GM23338 (cell line): ENCODE data around the gene SIK2. TPM values are rescaled to one million over a fixed set of nuclear protein-coding genes. Genes with fewer than 3 reads are reported as not detected.

Experiments
- ATAC-seq: fragments of 200-7000 bp; cut with Tn5 transposase; 3 replicates; pipeline ENCODE4 v1.9.1; 2020
- DNase-seq: peaks from one replicate; pipeline ENCODE4 v3.0.0-alpha.2; 2015; ENCODE audit warnings: low spot score
- H2AFZ ChIP-seq: fragments of 200-600 bp; sonication (generic); 2 replicates; pipeline ENCODE4 v1.8.0; 2016; ENCODE audit warnings: antibody characterized with exemption, mild to moderate bottlenecking, moderate library complexity
- H3F3A ChIP-seq: fragments of 200-600 bp; sonication (generic); replicated peaks from 2 replicates; pipeline ENCODE4 v1.8.0; 2017; ENCODE audit warnings: antibody characterized with exemption, mixed run types, low read depth
- H3K27ac ChIP-seq: fragments of 200-600 bp; sonication (generic); 2 replicates; pipeline ENCODE4 v1.6.1; 2016; ENCODE audit warnings: low read depth
- H3K27me3 ChIP-seq: fragments of 200-600 bp; sonication (generic); 2 replicates; pipeline ENCODE4 v1.8.0; 2016; ENCODE audit warnings: mild to moderate bottlenecking, mixed run types, moderate library complexity; ENCODE audit not compliant: insufficient read depth
- H3K36me3 ChIP-seq: fragments of 200-600 bp; sonication (generic); 2 replicates; pipeline ENCODE4 v1.8.0; 2016; ENCODE audit warnings: mild to moderate bottlenecking; ENCODE audit not compliant: insufficient read depth
- H3K4me1 ChIP-seq: fragments of 200-600 bp; sonication (generic); 2 replicates; pipeline ENCODE4 v1.8.0; 2016; ENCODE audit warnings: mild to moderate bottlenecking, moderate library complexity; ENCODE audit not compliant: insufficient read depth
- H3K4me2 ChIP-seq: fragments of 200-600 bp; sonication (generic); 2 replicates; pipeline ENCODE4 v1.7.1; 2017; ENCODE audit warnings: mixed run types
- H3K4me3 ChIP-seq: fragments of 200-600 bp; sonication (generic); 2 replicates; pipeline ENCODE4 v1.6.1; 2016; ENCODE audit warnings: mixed run types
- H3K79me2 ChIP-seq: fragments of 200-600 bp; sonication (generic); replicated peaks from 2 replicates; pipeline ENCODE4 v1.8.0; 2017; ENCODE audit warnings: mild to moderate bottlenecking; ENCODE audit not compliant: insufficient read depth
- H3K9me2 ChIP-seq: fragments of 200-600 bp; sonication (generic); 2 replicates; pipeline ENCODE4 v1.8.0; 2017; ENCODE audit not compliant: insufficient read depth
- H4K20me1 ChIP-seq: fragments of 200-600 bp; sonication (generic); replicated peaks from 2 replicates; pipeline ENCODE4 v1.8.0; 2017; ENCODE audit warnings: mild to moderate bottlenecking; ENCODE audit not compliant: insufficient read depth
- H3K27ac Mint-ChIP-seq: 2 replicates; pipeline ENCODE4 v1.8.0; 2020; ENCODE audit warnings: inconsistent platforms, mild to moderate bottlenecking, moderate library complexity, mixed read lengths
- H3K27me3 Mint-ChIP-seq: 3 replicates; pipeline ENCODE4 v1.8.0; 2022; ENCODE audit warnings: low read depth, mild to moderate bottlenecking, moderate library complexity, mixed read lengths, inconsistent platforms; ENCODE audit not compliant: insufficient read depth, poor library complexity
- H3K36me3 Mint-ChIP-seq: 3 replicates; pipeline ENCODE4 v1.8.0; 2021; ENCODE audit warnings: low read depth, mild to moderate bottlenecking, inconsistent platforms, moderate library complexity, mixed read lengths
- H3K4me1 Mint-ChIP-seq: 3 replicates; pipeline ENCODE4 v1.8.0; 2020; ENCODE audit warnings: mild to moderate bottlenecking, inconsistent platforms, mixed read lengths
- H3K4me3 Mint-ChIP-seq: 3 replicates; pipeline ENCODE4 v1.8.0; 2021; ENCODE audit warnings: moderate library complexity, mild to moderate bottlenecking, inconsistent platforms, mixed read lengths
- H3K9me3 Mint-ChIP-seq: 3 replicates; pipeline ENCODE4 v1.8.0; 2020; ENCODE audit warnings: moderate library complexity, mild to moderate bottlenecking, inconsistent platforms, mixed read lengths
- CREB1 ChIP-seq: fragments of 250-450 bp; sonication (Bioruptor Pico); IDR thresholded peaks from 2 replicates; pipeline ENCODE4 v1.5.0; 2020; ENCODE audit warnings: low read depth, mild to moderate bottlenecking, moderate library complexity
- CTCF ChIP-seq, 2 experiments: fragments of 200-600 bp in 1 of 2; sonication (generic) in 1 of 2; conservative IDR thresholded peaks; 2 replicates each; pipeline versions ENCODE4 v1.5.1 to v1.6.1; 2016 to 2017; ENCODE audit warnings: antibody characterized with exemption in 2 of 2, low read depth in 2 of 2, mild to moderate bottlenecking in 2 of 2, moderate library complexity in 1 of 2
- EZH2 ChIP-seq: fragments of 200-600 bp; sonication (generic); IDR thresholded peaks from one replicate; pipeline ENCODE4 v1.8.0; 2017; ENCODE audit warnings: antibody characterized with exemption, mild to moderate bottlenecking, low read depth; ENCODE audit not compliant: unreplicated experiment
- EZH2phosphoT487 ChIP-seq: fragments of 200-600 bp; sonication (generic); IDR thresholded peaks from one replicate; pipeline ENCODE4 v1.8.1; 2018; ENCODE audit warnings: antibody characterized with exemption; ENCODE audit not compliant: unreplicated experiment
- JUNB ChIP-seq: IDR thresholded peaks from one replicate; pipeline ENCODE4 v1.6.1; 2016; ENCODE audit warnings: antibody characterized with exemption; ENCODE audit not compliant: unreplicated experiment
- NANOG ChIP-seq: IDR thresholded peaks from 2 replicates; pipeline ENCODE4 v1.6.1; 2016; ENCODE audit warnings: antibody characterized with exemption, borderline replicate concordance
- POLR2AphosphoS5 ChIP-seq: IDR thresholded peaks from 2 replicates; pipeline ENCODE4 v1.6.1; 2016; ENCODE audit warnings: antibody characterized with exemption, low read depth
- REST ChIP-seq: IDR thresholded peaks from one replicate; pipeline ENCODE4 v1.6.1; 2018; ENCODE audit warnings: antibody characterized with exemption; ENCODE audit not compliant: unreplicated experiment
- STAT1 ChIP-seq: IDR thresholded peaks from one replicate; pipeline ENCODE4 v1.6.1; 2016; ENCODE audit warnings: antibody characterized with exemption; ENCODE audit not compliant: unreplicated experiment
- ZNF114 ChIP-seq: fragments of 250-450 bp; sonication (Bioruptor Pico); IDR thresholded peaks from 2 replicates; pipeline ENCODE4 v1.5.0; 2020; ENCODE audit warnings: mild to moderate bottlenecking, moderate library complexity
- ZNF331 ChIP-seq: fragments of 250-450 bp; sonication (Bioruptor Pico); IDR thresholded peaks from 2 replicates; pipeline ENCODE4 v1.5.0; 2020; ENCODE audit warnings: low read depth, mild to moderate bottlenecking, moderate library complexity
- ZNF462 ChIP-seq: fragments of 250-450 bp; sonication (Bioruptor Pico); IDR thresholded peaks from 2 replicates; pipeline ENCODE4 v1.5.0; 2020; ENCODE audit warnings: mild to moderate bottlenecking, moderate library complexity
- polyA plus RNA-seq: library from polyadenylated mRNA; unstranded; fragments of >200 nt; fragmentation: Nextera tagmentation; extraction: Ambion mirVana; gene quantifications from 2 replicates; pipeline ENCODE4 v1.2.1, GENCODE V29; 2016
- total RNA-seq: library from RNA; depleted of rRNA; stranded (reverse); fragments of >200 nt; shearing (Covaris generic); gene quantifications from 2 replicates; pipeline ENCODE4 v1.2.3, GENCODE V29; 2014

Gene SIK2
- total and polyA plus RNA-seq, 2 experiments from 2014 or later: 2.3 to 6.7 TPM

- no peak for TF ChIP-seq REST
- TF ChIP-seq CTCF (conservative IDR thresholded peaks at IDR 0.05; ENCODE audit: low read depth in 2 of 2): no peak
- no peak for TF ChIP-seq EZH2phosphoT487
- TF ChIP-seq POLR2AphosphoS5: no peak
Measured at GRCh38 chr11:111607751-111608150, 5.5 kb downstream of the SIK2 start (continued).

- H3F3A ChIP-seq: no peaks in the 10 kb centered on the region
- H2AFZ ChIP-seq: no peak overlapping the region
- H3K4me1 ChIP-seq: no peaks in the 10 kb centered on the region
- H4K20me1 ChIP-seq: no peaks in the 10 kb centered on the region
- no peaks in the 10 kb centered on the region for H3K9me2 ChIP-seq
- Mint-ChIP-seq H3K4me3 (no peak overlapping the region), H3K9me3 (no peaks in the 10 kb centered on the region), H3K27me3 (no peaks in the 10 kb centered on the region), H3K36me3 (no peaks in the 10 kb centered on the region), H3K4me1 (peaks cover 3% of the 10 kb centered on the region; the same call in 1 of the 3 replicates), H3K27ac (peak overlapping the region; percentile 44; the same call in 1 of the 2 replicates)
- no peak overlapping the region for H3K27ac ChIP-seq
- no peak overlapping the region for H3K4me2 ChIP-seq
- DNase-seq (no peak), ATAC-seq (no peak)
- H3K4me3 ChIP-seq: no peak overlapping the region
- H3K36me3 ChIP-seq: no peaks in the 10 kb centered on the region
- no peaks in the 10 kb centered on the region for H3K27me3 ChIP-seq
- peaks cover 14% of the 10 kb centered on the region for H3K79me2 ChIP-seq
- TF ChIP-seq NANOG: no peak
- no peak for TF ChIP-seq ZNF462
- TF ChIP-seq JUNB: no peak
- no peak for TF ChIP-seq STAT1
- TF ChIP-seq ZNF331: no peak
- TF ChIP-seq EZH2: no peak
- no peak for TF ChIP-seq EZH2phosphoT487
- TF ChIP-seq CREB1 (CRISPR knock-in tag): no peak
- TF ChIP-seq CTCF (conservative IDR thresholded peaks at IDR 0.05; ENCODE audit: low read depth in 2 of 2): no peak
- TF ChIP-seq ZNF114 (CRISPR knock-in tag): no peak
Measured at GRCh38 chr11:111612224-111612623, 10.0 kb downstream of the SIK2 start.
